Spinal cord (tissue), 10 donors: ENCODE data around the gene FNIP1. TPM values are rescaled to one million over a fixed set of nuclear protein-coding genes. Genes with fewer than 3 reads are reported as not detected.
"Not testable (repeated sequence)": the region's sequence is repeated elsewhere in the genome, so short reads cannot be mapped to it uniquely, and the experiment has no call there.

ENCODE experiments used
- DNase-seq, 6 donors: peaks; one replicate each; pipeline versions ENCODE4 v3.0.0 to v3.0.0-alpha.2; 2013 to 2015; ENCODE audit warnings: low spot score in 6 of 6, low read depth in 4 of 6
- H3K27ac ChIP-seq: one replicate; pipeline ENCODE4 v1.5.1; 2013; ENCODE audit warnings: low read depth, low read length, control low read depth
- H3K27me3 ChIP-seq: one replicate; pipeline ENCODE4 v1.6.1; 2013; ENCODE audit warnings: low read length; ENCODE audit not compliant: control insufficient read depth, insufficient read depth
- H3K36me3 ChIP-seq: one replicate; pipeline ENCODE4 v1.6.1; 2013; ENCODE audit warnings: low read length; ENCODE audit not compliant: control insufficient read depth, insufficient read depth
- H3K4me1 ChIP-seq: one replicate; pipeline ENCODE4 v1.6.1; 2013; ENCODE audit warnings: low read length; ENCODE audit not compliant: control insufficient read depth, insufficient read depth
- H3K4me3 ChIP-seq: one replicate; pipeline ENCODE4 v1.5.1; 2013; ENCODE audit warnings: low read depth, low read length, control low read depth
- H3K9me3 ChIP-seq: one replicate; pipeline ENCODE4 v1.6.1; 2013; ENCODE audit warnings: low read length; ENCODE audit not compliant: control insufficient read depth, insufficient read depth
- WGBS: methylation state at CpG from one replicate; pipeline ENCODE4 v1.1.5; 2013; ENCODE audit warnings: missing lambda C conversion rate; ENCODE audit not compliant: insufficient coverage; 5-methylcytosine and 5-hydroxymethylcytosine counted together
- polyA plus RNA-seq, 2 donors: library from polyadenylated mRNA; unstranded; fragments of 120-200 nt; gene quantifications; one replicate each; pipeline ENCODE4 v1.2.1, GENCODE V29; 2013; ENCODE audit not compliant: insufficient read length in 2 of 2
- total RNA-seq, 2 donors: library from RNA; depleted of rRNA in 1 of 2; stranded (reverse); fragments of 120-200 nt in 1 of 2; fragments of >200 nt in 1 of 2; gene quantifications; one replicate each; pipeline versions ENCODE4 v1.2.3 to v1.2.4, GENCODE V29; 2013 to 2014
- donor health status: healthy.

The FNIP1 gene
- total and polyA plus RNA-seq, 4 donors: 17.8 to 62.7 (median 26.3) TPM

DNA sequence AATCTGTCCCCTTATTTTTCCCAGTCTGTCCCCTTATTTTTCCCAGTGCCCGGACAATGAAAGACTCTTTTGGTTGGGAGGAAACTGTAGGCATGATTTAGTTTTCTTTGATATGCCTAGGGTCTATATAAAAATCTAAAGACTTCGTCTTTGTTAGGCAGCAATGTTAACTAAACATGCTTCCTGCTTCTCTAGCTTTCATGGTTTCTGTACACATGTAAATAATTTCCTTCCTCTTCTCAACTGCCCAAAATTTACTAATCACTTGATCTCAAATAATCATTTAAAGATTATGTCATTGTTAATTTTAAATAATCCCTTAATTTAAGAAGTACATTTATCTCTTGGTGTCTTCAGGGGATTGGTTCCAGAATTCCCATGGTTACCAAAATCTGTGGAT lies 114.0 kb downstream of the FNIP1 start:
- WGBS: no CpG with 5 or more reads among the region's 2 CpGs
- DNase-seq: no peak

DNA sequence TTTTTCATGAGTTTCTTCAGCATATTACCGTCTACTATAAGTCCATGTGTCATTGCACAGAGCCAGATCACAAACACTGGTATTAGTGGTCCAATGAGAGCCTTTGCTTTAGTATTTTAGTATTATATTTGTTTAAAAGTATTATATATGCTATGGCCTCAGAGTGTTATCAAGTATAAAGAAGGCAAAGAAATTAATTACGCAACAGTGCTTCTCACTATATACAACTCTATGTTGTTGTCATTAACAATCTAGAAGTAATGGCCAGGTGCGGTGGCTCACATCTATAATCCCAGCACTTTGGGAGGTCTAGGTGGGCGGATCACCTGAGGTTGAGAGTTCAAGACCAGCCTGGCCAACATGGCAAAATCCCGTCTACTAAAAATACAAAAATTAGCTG lies 114.6 kb downstream of the FNIP1 start:
- Histone ChIP-seq H3K9me3 (no peaks in the 10 kb centered on the region), H3K4me3 (no peak overlapping the region), H3K27me3 (no peaks in the 10 kb centered on the region), H3K4me1 (no peaks in the 10 kb centered on the region), H3K36me3 (peaks cover 8% of the 10 kb centered on the region), H3K27ac (no peak overlapping the region)
- no CpG with 5 or more reads among the region's 5 CpGs for WGBS
- no peak for DNase-seq

More for the DNA sequence above, 114.0 kb downstream of the FNIP1 start:
- Histone ChIP-seq H3K4me3 (no peak overlapping the region), H3K36me3 (peaks cover 8% of the 10 kb centered on the region), H3K4me1 (no peaks in the 10 kb centered on the region), H3K9me3 (no peaks in the 10 kb centered on the region), H3K27me3 (no peaks in the 10 kb centered on the region), H3K27ac (no peak overlapping the region)

- no peak overlapping the region for H3K4me3 ChIP-seq
- no peaks in the 10 kb centered on the region for H3K4me1 ChIP-seq
- DNase-seq: no peak
- H3K27ac ChIP-seq: no peak overlapping the region
- WGBS: no CpG with 5 or more reads among the region's 1 CpG
- no peaks in the 10 kb centered on the region for H3K9me3 ChIP-seq
- H3K36me3 ChIP-seq: peaks cover 21% of the 10 kb centered on the region
- no peaks in the 10 kb centered on the region for H3K27me3 ChIP-seq
Measured at GRCh38 chr5:131679911-131680310, 116.9 kb downstream of the FNIP1 start.

DNA sequence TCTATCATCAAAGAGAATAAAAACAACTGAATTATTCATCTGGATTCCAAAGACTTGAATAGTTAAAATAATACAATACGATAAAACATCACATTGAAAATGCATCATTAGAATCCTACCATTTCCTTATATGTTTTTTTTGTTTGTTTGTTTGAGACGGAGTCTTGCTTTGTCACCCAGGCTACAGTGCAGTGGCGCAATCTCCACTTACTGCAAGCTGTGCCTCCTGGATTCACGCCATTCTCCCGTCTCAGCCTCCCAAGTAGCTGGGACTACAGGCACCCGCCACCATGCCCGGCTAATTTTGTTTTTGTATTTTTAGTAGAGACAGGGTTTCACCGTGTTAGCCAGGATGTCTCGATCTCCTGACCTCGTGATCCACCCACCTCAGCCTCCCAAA lies 118.5 kb downstream of the FNIP1 start:
- H3K4me3 ChIP-seq, DNase-seq, H3K27ac ChIP-seq, H3K4me1 ChIP-seq, H3K27me3 ChIP-seq, H3K9me3 ChIP-seq: not testable (repeated sequence)
- H3K36me3 ChIP-seq: peaks cover 25% of the 10 kb centered on the region
- WGBS: no CpG with 5 or more reads among the region's 10 CpGs

DNA sequence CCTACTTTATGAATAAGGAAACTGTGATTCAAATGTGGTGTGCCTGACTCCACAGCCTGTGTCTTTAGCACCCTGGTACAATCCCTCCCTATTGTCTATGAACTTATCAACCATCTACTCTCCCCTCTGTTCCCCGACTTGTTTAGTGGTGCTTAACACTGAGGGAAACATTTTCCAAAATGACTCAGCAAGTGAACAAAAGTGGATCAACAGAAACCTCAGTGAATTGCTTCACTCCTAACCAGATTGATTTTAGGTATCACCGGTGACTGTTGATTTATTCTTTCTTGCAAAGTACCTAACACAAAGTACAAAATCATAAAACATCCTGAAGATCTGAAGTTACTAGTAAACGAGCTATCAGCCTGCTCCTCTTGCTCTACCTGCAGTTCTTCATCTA lies 119.7 kb downstream of the FNIP1 start:
- Histone ChIP-seq H3K9me3 (no peaks in the 10 kb centered on the region), H3K36me3 (peaks cover 25% of the 10 kb centered on the region), H3K27ac (no peak overlapping the region), H3K27me3 (no peaks in the 10 kb centered on the region), H3K4me3 (no peak overlapping the region), H3K4me1 (peaks cover 3% of the 10 kb centered on the region)
- WGBS: 83% methylated on average over 1 of the region's 3 CpGs
- DNase-seq: no peak

- H3K27ac ChIP-seq: peak overlapping the region; percentile 57
- peak in 1 of 6 donors; percentile 3 for DNase-seq
- no peak overlapping the region for H3K4me3 ChIP-seq
- H3K4me1 ChIP-seq: peaks cover 3% of the 10 kb centered on the region
- 60% methylated on average over 1 of the region's 6 CpGs for WGBS
- peaks cover 17% of the 10 kb centered on the region for H3K36me3 ChIP-seq
- no peaks in the 10 kb centered on the region for H3K9me3 ChIP-seq
- no peaks in the 10 kb centered on the region for H3K27me3 ChIP-seq
Measured at GRCh38 chr5:131672776-131673175, 124.0 kb downstream of the FNIP1 start.

- peaks cover 3% of the 10 kb centered on the region for H3K4me1 ChIP-seq
- H3K27ac ChIP-seq: peak overlapping the region; percentile 57
- 50% methylated on average over 1 of the region's 2 CpGs for WGBS
- peak; percentile 8 to 93 (median 40) for DNase-seq
- H3K36me3 ChIP-seq: peaks cover 17% of the 10 kb centered on the region
- H3K4me3 ChIP-seq: no peak overlapping the region
- H3K27me3 ChIP-seq: no peaks in the 10 kb centered on the region
- no peaks in the 10 kb centered on the region for H3K9me3 ChIP-seq
Measured at GRCh38 chr5:131671994-131672655, 124.7 kb downstream of the FNIP1 start.

GRCh38 chr5:131671409-131671808 lies 125.4 kb downstream of the FNIP1 start:
- H3K36me3 ChIP-seq: peaks cover 14% of the 10 kb centered on the region
- H3K4me3 ChIP-seq: no peak overlapping the region
- peaks cover 3% of the 10 kb centered on the region for H3K4me1 ChIP-seq
- peak in 1 of 6 donors; percentile 1 for DNase-seq
- H3K9me3 ChIP-seq: no peaks in the 10 kb centered on the region
- peak overlapping the region; percentile 57 for H3K27ac ChIP-seq
- H3K27me3 ChIP-seq: no peaks in the 10 kb centered on the region

GRCh38 chr5:131664929-131665328 lies 131.9 kb downstream of the FNIP1 start:
- Histone ChIP-seq H3K27ac (no peak overlapping the region), H3K9me3 (no peaks in the 10 kb centered on the region), H3K27me3 (no peaks in the 10 kb centered on the region), H3K4me1 (no peaks in the 10 kb centered on the region), H3K4me3 (no peak overlapping the region), H3K36me3 (peaks cover 20% of the 10 kb centered on the region)
- no CpG with 5 or more reads among the region's 1 CpG for WGBS
- no peak for DNase-seq

DNA sequence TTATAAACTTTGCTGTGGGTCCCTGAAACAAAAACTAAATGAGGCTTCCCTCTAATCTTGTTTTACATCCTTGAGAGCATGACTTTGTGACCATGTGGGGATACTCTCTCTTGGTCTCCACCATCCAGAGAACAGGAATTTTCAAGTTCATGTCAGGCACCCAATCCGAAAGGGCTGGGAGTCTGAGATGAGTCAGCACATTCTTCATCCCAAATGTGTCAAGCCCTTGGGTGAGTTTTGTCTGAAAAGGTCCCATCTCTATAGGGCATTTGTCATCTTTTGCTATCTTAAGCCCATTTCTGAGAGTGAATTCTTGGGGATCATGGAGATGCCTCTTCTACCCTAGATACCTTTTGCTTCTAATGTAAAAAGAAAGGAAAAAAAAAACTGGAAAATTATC lies 134.9 kb downstream of the FNIP1 start:
- Histone ChIP-seq H3K27me3 (no peaks in the 10 kb centered on the region), H3K27ac (no peak overlapping the region), H3K4me3 (no peak overlapping the region), H3K9me3 (no peaks in the 10 kb centered on the region), H3K4me1 (no peaks in the 10 kb centered on the region), H3K36me3 (peaks cover 29% of the 10 kb centered on the region)
- WGBS: 80% methylated on average over 1 of the region's 1 CpG
- no peak for DNase-seq
